ENCODE results near the gene PPIF. TPM values are rescaled to one million over a fixed set of nuclear protein-coding genes. Genes with fewer than 3 reads are reported as not detected.

PPIF gene
- total and polyA plus RNA-seq, 2 of the 13 experiments (the other 11 are each of a cell fraction or from before 2014, with no cell fraction given): 147 to 157 TPM

DNA sequence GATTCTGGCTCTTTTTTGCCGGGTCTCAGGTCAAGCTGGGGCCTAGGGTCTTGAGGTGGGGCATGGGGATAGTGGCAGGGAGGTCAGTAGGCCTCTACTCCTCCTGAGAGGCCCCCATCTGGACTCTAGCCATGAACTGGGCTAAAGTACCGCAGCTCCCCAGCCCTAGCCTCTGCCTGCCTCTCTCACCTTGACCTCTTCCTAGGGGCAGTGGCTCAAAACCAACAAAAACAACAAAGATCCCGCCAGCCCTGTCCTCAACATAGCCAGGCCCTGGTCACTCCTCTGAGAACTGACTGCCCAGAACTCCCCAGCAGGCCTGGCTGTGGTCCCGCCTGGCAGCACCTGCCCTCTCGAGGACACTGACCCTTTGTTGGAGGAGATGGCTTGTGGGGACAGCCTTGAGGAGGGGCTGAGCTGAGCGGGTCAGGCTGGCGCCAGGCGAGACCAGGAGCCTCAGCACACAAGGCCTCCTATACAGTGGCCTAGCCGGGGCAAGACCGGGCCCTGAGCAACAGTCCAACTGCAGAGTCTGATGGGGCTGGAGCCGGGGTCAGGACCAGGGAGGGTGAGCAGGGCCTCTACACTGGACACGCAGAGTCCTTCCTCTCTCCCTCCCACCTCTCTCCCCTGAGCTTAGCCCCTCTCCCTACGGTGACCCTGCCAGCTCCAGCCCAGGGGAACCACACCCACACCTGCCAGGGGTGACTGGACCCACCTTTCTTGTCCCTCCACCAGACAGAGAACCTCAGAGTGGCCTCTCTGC lies 11.6 kb upstream of the PPIF start (continued):
- TF ChIP-seq KDM1A (CRISPR knock-in tag; IDR thresholded peaks at IDR 0.05): peak; percentile 25; the same call in 1 of the 2 replicates
- TF ChIP-seq JUND (CRISPR knock-in tag; IDR thresholded peaks at IDR 0.05): no peak
- peak; percentile 83 for TF ChIP-seq TAF15 (IDR thresholded peaks at IDR 0.05; ENCODE audit: low read depth, low read length, poor library complexity, severe bottlenecking)
- TF ChIP-seq ARHGAP35 (CRISPR knock-in tag; IDR thresholded peaks at IDR 0.05; ENCODE audit: borderline replicate concordance): peak; percentile 73; the same call in 1 of the 2 replicates
- peak; percentile 98 for TF ChIP-seq NCOA2 (CRISPR knock-in tag; IDR thresholded peaks at IDR 0.05)
- peak; percentile 54; the same call in 1 of the 2 replicates for TF ChIP-seq TCF7L2 (IDR thresholded peaks at IDR 0.05; ENCODE audit: low read depth, low read length)
- no peak for TF ChIP-seq SOX6 (IDR thresholded peaks at IDR 0.05)
- peak; percentile 95 for TF ChIP-seq SOX6 (CRISPR knock-in tag; IDR thresholded peaks at IDR 0.05)
- TF ChIP-seq ZNF543 (CRISPR knock-in tag; IDR thresholded peaks at IDR 0.05): peak; percentile 93
- TF ChIP-seq, protein P1, sequence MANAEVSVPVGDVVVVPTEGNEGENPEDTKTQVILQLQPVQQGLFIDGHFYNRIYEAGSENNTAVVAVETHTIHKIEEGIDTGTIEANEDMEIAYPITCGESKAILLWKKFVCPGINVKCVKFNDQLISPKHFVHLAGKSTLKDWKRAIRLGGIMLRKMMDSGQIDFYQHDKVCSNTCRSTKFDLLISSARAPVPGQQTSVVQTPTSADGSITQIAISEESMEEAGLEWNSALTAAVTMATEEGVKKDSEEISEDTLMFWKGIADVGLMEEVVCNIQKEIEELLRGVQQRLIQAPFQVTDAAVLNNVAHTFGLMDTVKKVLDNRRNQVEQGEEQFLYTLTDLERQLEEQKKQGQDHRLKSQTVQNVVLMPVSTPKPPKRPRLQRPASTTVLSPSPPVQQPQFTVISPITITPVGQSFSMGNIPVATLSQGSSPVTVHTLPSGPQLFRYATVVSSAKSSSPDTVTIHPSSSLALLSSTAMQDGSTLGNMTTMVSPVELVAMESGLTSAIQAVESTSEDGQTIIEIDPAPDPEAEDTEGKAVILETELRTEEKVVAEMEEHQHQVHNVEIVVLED (CRISPR knock-in tag; IDR thresholded peaks at IDR 0.05; ENCODE audit: borderline replicate concordance): peak; percentile 58; the same call in 1 of the 2 replicates
- peak; percentile 19; the same call in 1 of the 2 replicates for TF ChIP-seq STAG1 (CRISPR knock-in tag; IDR thresholded peaks at IDR 0.05)
- 0 out of 2 replicates have a peak, but pooled peaks have one; percentile 37 for TF ChIP-seq ZNF232 (CRISPR knock-in tag; IDR thresholded peaks at IDR 0.05; ENCODE audit: borderline replicate concordance)
- TF ChIP-seq ZBTB7A (CRISPR knock-in tag; IDR thresholded peaks at IDR 0.05): peak; percentile 30; the same call in 1 of the 2 replicates
- peak; percentile 57 for TF ChIP-seq RAD21 (CRISPR knock-in tag; IDR thresholded peaks at IDR 0.05)
- no peak for TF ChIP-seq TEAD2 (CRISPR knock-in tag; IDR thresholded peaks at IDR 0.05)
- peak; percentile 59; the same call in 1 of the 2 replicates for TF ChIP-seq TOPORS (CRISPR knock-in tag; IDR thresholded peaks at IDR 0.05)
- TF ChIP-seq CBFB (CRISPR knock-in tag; IDR thresholded peaks at IDR 0.05): peak; percentile 91; the same call in 1 of the 2 replicates
- TF ChIP-seq, protein P2, sequence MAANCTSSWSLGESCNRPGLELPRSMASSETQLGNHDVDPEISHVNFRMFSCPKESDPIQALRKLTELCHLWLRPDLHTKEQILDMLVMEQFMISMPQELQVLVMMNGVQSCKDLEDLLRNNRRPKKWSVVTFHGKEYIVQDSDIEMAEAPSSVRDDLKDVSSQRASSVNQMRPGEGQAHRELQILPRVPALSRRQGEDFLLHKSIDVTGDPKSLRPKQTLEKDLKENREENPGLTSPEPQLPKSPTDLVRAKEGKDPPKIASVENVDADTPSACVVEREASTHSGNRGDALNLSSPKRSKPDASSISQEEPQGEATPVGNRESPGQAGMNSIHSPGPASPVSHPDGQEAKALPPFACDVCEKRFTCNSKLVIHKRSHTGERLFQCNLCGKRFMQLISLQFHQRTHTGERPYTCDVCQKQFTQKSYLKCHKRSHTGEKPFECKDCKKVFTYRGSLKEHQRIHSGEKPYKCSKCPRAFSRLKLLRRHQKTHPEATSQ (CRISPR knock-in tag; IDR thresholded peaks at IDR 0.05; ENCODE audit: borderline replicate concordance): peak; percentile 26; the same call in 1 of the 2 replicates
- TF ChIP-seq ZNF496 (CRISPR knock-in tag; IDR thresholded peaks at IDR 0.05; ENCODE audit: insufficient replicate concordance): no peak
- TF ChIP-seq KDM2A (CRISPR knock-in tag; IDR thresholded peaks at IDR 0.05; ENCODE audit: borderline replicate concordance, low read depth): peak; percentile 38; the same call in 1 of the 2 replicates
- TF ChIP-seq ZNF839 (CRISPR knock-in tag; IDR thresholded peaks at IDR 0.05; ENCODE audit: borderline replicate concordance): no peak; the same call in 1 of the 2 replicates
- TF ChIP-seq, protein P3, sequence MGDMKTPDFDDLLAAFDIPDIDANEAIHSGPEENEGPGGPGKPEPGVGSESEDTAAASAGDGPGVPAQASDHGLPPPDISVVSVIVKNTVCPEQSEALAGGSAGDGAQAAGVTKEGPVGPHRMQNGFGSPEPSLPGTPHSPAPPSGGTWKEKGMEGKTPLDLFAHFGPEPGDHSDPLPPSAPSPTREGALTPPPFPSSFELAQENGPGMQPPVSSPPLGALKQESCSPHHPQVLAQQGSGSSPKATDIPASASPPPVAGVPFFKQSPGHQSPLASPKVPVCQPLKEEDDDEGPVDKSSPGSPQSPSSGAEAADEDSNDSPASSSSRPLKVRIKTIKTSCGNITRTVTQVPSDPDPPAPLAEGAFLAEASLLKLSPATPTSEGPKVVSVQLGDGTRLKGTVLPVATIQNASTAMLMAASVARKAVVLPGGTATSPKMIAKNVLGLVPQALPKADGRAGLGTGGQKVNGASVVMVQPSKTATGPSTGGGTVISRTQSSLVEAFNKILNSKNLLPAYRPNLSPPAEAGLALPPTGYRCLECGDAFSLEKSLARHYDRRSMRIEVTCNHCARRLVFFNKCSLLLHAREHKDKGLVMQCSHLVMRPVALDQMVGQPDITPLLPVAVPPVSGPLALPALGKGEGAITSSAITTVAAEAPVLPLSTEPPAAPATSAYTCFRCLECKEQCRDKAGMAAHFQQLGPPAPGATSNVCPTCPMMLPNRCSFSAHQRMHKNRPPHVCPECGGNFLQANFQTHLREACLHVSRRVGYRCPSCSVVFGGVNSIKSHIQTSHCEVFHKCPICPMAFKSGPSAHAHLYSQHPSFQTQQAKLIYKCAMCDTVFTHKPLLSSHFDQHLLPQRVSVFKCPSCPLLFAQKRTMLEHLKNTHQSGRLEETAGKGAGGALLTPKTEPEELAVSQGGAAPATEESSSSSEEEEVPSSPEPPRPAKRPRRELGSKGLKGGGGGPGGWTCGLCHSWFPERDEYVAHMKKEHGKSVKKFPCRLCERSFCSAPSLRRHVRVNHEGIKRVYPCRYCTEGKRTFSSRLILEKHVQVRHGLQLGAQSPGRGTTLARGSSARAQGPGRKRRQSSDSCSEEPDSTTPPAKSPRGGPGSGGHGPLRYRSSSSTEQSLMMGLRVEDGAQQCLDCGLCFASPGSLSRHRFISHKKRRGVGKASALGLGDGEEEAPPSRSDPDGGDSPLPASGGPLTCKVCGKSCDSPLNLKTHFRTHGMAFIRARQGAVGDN (CRISPR knock-in tag; IDR thresholded peaks at IDR 0.05): peak; percentile 100
- TF ChIP-seq ZNF768 (CRISPR knock-in tag; IDR thresholded peaks at IDR 0.05): peak; percentile 67; the same call in 1 of the 2 replicates

Measured in HepG2 (cell line).